ENCODE measurements around the gene ISCU.
"Not testable (repeated sequence)": the region's sequence is repeated elsewhere in the genome, so short reads cannot be mapped to it uniquely, and the experiment has no call there.

The ISCU gene

GRCh38 chr12:108570743-108571608, 8.6 kb downstream of the ISCU start:
- TF ChIP-seq GATA1 (IDR thresholded peaks at IDR 0.05; ENCODE audit: low read depth, low read length) (no peak), POLR2A (IDR thresholded peaks at IDR 0.05; ENCODE audit: low read length) (no peak)
- DNase-seq = peak; percentile 19 to 35

- no peak for DNase-seq
Measured at GRCh38 chr12:108571609-108572165, 9.3 kb downstream of the ISCU start.

GRCh38 chr12:108572166-108572790, 9.9 kb downstream of the ISCU start:
- no peak for DNase-seq
- TF ChIP-seq GATA1 (IDR thresholded peaks at IDR 0.05; ENCODE audit: low read depth, low read length) = no peak

More at GRCh38 chr12:108571609-108572165, 9.3 kb downstream of the ISCU start:
- TF ChIP-seq GATA1 (IDR thresholded peaks at IDR 0.05; ENCODE audit: low read depth, low read length) (no peak), POLR2A (IDR thresholded peaks at IDR 0.05; ENCODE audit: low read length) (no peak)

- DNase-seq = no peak
- TF ChIP-seq POLR2A (IDR thresholded peaks at IDR 0.05; ENCODE audit: low read length) (no peak), GATA1 (IDR thresholded peaks at IDR 0.05; ENCODE audit: low read depth, low read length) (no peak)
Measured at GRCh38 chr12:108573317-108573716, 10.9 kb downstream of the ISCU start.

- not testable (repeated sequence) for DNase-seq
Measured at GRCh38 chr12:108574276-108574675, 11.9 kb downstream of the ISCU start.

GRCh38 chr12:108575199-108575912, 13.0 kb downstream of the ISCU start:
- DNase-seq = no peak
- TF ChIP-seq POLR2A (IDR thresholded peaks at IDR 0.05; ENCODE audit: low read length) = no peak
- no peak for TF ChIP-seq GATA1 (IDR thresholded peaks at IDR 0.05; ENCODE audit: low read depth, low read length)

GRCh38 chr12:108576660-108577234, 14.4 kb downstream of the ISCU start:
- TF ChIP-seq GATA1 (IDR thresholded peaks at IDR 0.05; ENCODE audit: low read depth, low read length) (no peak), POLR2A (IDR thresholded peaks at IDR 0.05; ENCODE audit: low read length) (no peak)
- no peak for DNase-seq

GRCh38 chr12:108577458-108577857, 15.1 kb downstream of the ISCU start:
- DNase-seq = no peak
- TF ChIP-seq POLR2A (IDR thresholded peaks at IDR 0.05; ENCODE audit: low read length) (no peak), GATA1 (IDR thresholded peaks at IDR 0.05; ENCODE audit: low read depth, low read length) (no peak)

GRCh38 chr12:108578264-108578663, 15.9 kb downstream of the ISCU start:
- TF ChIP-seq GATA1 (IDR thresholded peaks at IDR 0.05; ENCODE audit: low read depth, low read length) (no peak), POLR2A (IDR thresholded peaks at IDR 0.05; ENCODE audit: low read length) (no peak)
- DNase-seq = no peak

GRCh38 chr12:108578813-108579212, 16.4 kb downstream of the ISCU start:
- no peak for DNase-seq

GRCh38 chr12:108580531-108580930, 18.1 kb downstream of the ISCU start:
- DNase-seq = peak in 1 of 2 experiments; percentile 11
- TF ChIP-seq POLR2A (IDR thresholded peaks at IDR 0.05; ENCODE audit: low read length) (no peak), GATA1 (IDR thresholded peaks at IDR 0.05; ENCODE audit: low read depth, low read length) (no peak)

More at GRCh38 chr12:108578813-108579212, 16.4 kb downstream of the ISCU start:
- TF ChIP-seq POLR2A (IDR thresholded peaks at IDR 0.05; ENCODE audit: low read length) = no peak
- no peak for TF ChIP-seq GATA1 (IDR thresholded peaks at IDR 0.05; ENCODE audit: low read depth, low read length)

- no peak for TF ChIP-seq POLR2A (IDR thresholded peaks at IDR 0.05; ENCODE audit: low read length)
- no peak for TF ChIP-seq GATA1 (IDR thresholded peaks at IDR 0.05; ENCODE audit: low read depth, low read length)
- no peak for DNase-seq
Measured at GRCh38 chr12:108581311-108582227, 19.2 kb downstream of the ISCU start.

- DNase-seq = no peak
- TF ChIP-seq GATA1 (IDR thresholded peaks at IDR 0.05; ENCODE audit: low read depth, low read length) (no peak), POLR2A (IDR thresholded peaks at IDR 0.05; ENCODE audit: low read length) (no peak)
Measured at GRCh38 chr12:108582509-108582908, 20.1 kb downstream of the ISCU start.

Data from erythroblast (primary cell).